HG03439 (cell line): Measurements from ENCODE around the gene PLA2G2D.

ENCODE experiments used
- ATAC-seq: cut with Tn5 transposase; IDR thresholded peaks from one replicate; pipeline ENCODE4 v1.9.1; 2021; ENCODE audit warnings: mild to moderate bottlenecking, moderate library complexity; ENCODE audit not compliant: unreplicated experiment

PLA2G2D gene

GRCh38 chr1:20089328-20090077 is 29.8 kb downstream of the PLA2G2D start:
- no peak for ATAC-seq

GRCh38 chr1:20087668-20088067 is 31.7 kb downstream of the PLA2G2D start:
- no peak for ATAC-seq

- ATAC-seq, result no peak
Measured at GRCh38 chr1:20086800-20087199, 32.5 kb downstream of the PLA2G2D start.

GRCh38 chr1:20083178-20083944 is 36.0 kb downstream of the PLA2G2D start:
- ATAC-seq, result no peak

- no peak for ATAC-seq
Measured at GRCh38 chr1:20082772-20083171, 36.6 kb downstream of the PLA2G2D start.

GRCh38 chr1:20081353-20081810 is 38.0 kb downstream of the PLA2G2D start:
- no peak for ATAC-seq

- no peak for ATAC-seq
Measured at GRCh38 chr1:20080441-20081352, 38.6 kb downstream of the PLA2G2D start.

- no peak for ATAC-seq
Measured at GRCh38 chr1:20079661-20080305, 39.6 kb downstream of the PLA2G2D start.

GRCh38 chr1:20078711-20079110 is 40.6 kb downstream of the PLA2G2D start:
- ATAC-seq, result no peak

GRCh38 chr1:20078171-20078651 is 41.1 kb downstream of the PLA2G2D start:
- ATAC-seq, result no peak

- no peak for ATAC-seq
Measured at GRCh38 chr1:20076710-20077461, 42.5 kb downstream of the PLA2G2D start.

GRCh38 chr1:20076223-20076622 is 43.1 kb downstream of the PLA2G2D start:
- ATAC-seq, result no peak

GRCh38 chr1:20075345-20075744 is 44.0 kb downstream of the PLA2G2D start:
- ATAC-seq, result no peak

GRCh38 chr1:20074725-20075171 is 44.6 kb downstream of the PLA2G2D start:
- no peak for ATAC-seq

GRCh38 chr1:20074055-20074724 is 45.1 kb downstream of the PLA2G2D start:
- ATAC-seq, result no peak

GRCh38 chr1:20073256-20073655 is 46.1 kb downstream of the PLA2G2D start:
- no peak for ATAC-seq

- ATAC-seq, result no peak
Measured at GRCh38 chr1:20072771-20073170, 46.6 kb downstream of the PLA2G2D start.

GRCh38 chr1:20071416-20071815 is 47.9 kb downstream of the PLA2G2D start:
- ATAC-seq, result no peak

GRCh38 chr1:20070357-20070756 is 49.0 kb downstream of the PLA2G2D start:
- no peak for ATAC-seq
